Neural progenitor cell (in vitro differentiated cells): ENCODE measurements around the gene TSR1. TPM values are rescaled to one million over a fixed set of nuclear protein-coding genes. Genes with fewer than 3 reads are reported as not detected.

Experiments used
- DNase-seq: peaks from one replicate; pipeline ENCODE4 v3.0.0-alpha.2; 2016; ENCODE audit warnings: low spot score
- H2AFZ ChIP-seq: fragments of 200-600 bp; sonication (generic); replicated peaks from 2 replicates; pipeline ENCODE4 v1.6.1; 2016; ENCODE audit warnings: antibody characterized with exemption
- H3F3A ChIP-seq: fragments of 200-600 bp; sonication (generic); 2 replicates; pipeline ENCODE4 v1.6.1; 2016; ENCODE audit warnings: antibody characterized with exemption, low read depth
- H3K27ac ChIP-seq: fragments of 200-600 bp; sonication (generic); 2 replicates; pipeline ENCODE4 v1.5.1; 2016; ENCODE audit warnings: mild to moderate bottlenecking
- H3K27me3 ChIP-seq: fragments of 200-600 bp; sonication (generic); 2 replicates; pipeline ENCODE4 v1.6.1; 2016; ENCODE audit warnings: mild to moderate bottlenecking, moderate library complexity
- H3K36me3 ChIP-seq: fragments of 200-600 bp; sonication (generic); 2 replicates; pipeline ENCODE4 v1.5.1; 2016
- H3K4me1 ChIP-seq: fragments of 200-600 bp; sonication (generic); 2 replicates; pipeline ENCODE4 v1.6.1; 2016; ENCODE audit warnings: mixed run types
- H3K4me2 ChIP-seq: fragments of 200-600 bp; sonication (generic); 2 replicates; pipeline ENCODE4 v1.6.1; 2016
- H3K4me3 ChIP-seq: fragments of 200-600 bp; sonication (generic); 2 replicates; pipeline ENCODE4 v1.5.1; 2016
- H3K79me2 ChIP-seq: fragments of 200-600 bp; sonication (generic); 2 replicates; pipeline ENCODE4 v1.6.1; 2016; ENCODE audit warnings: low read depth
- H3K9ac ChIP-seq: fragments of 200-600 bp; sonication (generic); 2 replicates; pipeline ENCODE4 v1.6.1; 2016
- H3K9me3 ChIP-seq: fragments of 200-600 bp; sonication (generic); 2 replicates; pipeline ENCODE4 v1.5.1; 2016; ENCODE audit warnings: low read depth
- H4K20me1 ChIP-seq: fragments of 200-600 bp; sonication (generic); 2 replicates; pipeline ENCODE4 v1.6.1; 2016; ENCODE audit warnings: low read depth
- H3K27ac Mint-ChIP-seq: 3 replicates; pipeline ENCODE4 v1.8.0; 2021; ENCODE audit warnings: mixed read lengths
- H3K27me3 Mint-ChIP-seq: 2 replicates; pipeline ENCODE4 v1.8.0; 2022; ENCODE audit warnings: low read depth, mild to moderate bottlenecking, inconsistent platforms, moderate library complexity, mixed read lengths; ENCODE audit not compliant: insufficient read depth
- H3K36me3 Mint-ChIP-seq: 3 replicates; pipeline ENCODE4 v1.8.0; 2021; ENCODE audit warnings: mixed read lengths
- H3K4me1 Mint-ChIP-seq: 3 replicates; pipeline ENCODE4 v1.8.0; 2021; ENCODE audit warnings: mixed read lengths
- H3K4me3 Mint-ChIP-seq: 3 replicates; pipeline ENCODE4 v1.8.0; 2021; ENCODE audit warnings: mild to moderate bottlenecking, moderate library complexity, mixed read lengths
- H3K9me3 Mint-ChIP-seq: 3 replicates; pipeline ENCODE4 v1.8.0; 2020; ENCODE audit warnings: mixed read lengths
- EZH2 ChIP-seq: fragments of 200-600 bp; sonication (generic); IDR thresholded peaks from 2 replicates; pipeline ENCODE4 v1.6.1; 2017; ENCODE audit warnings: antibody characterized with exemption, mild to moderate bottlenecking, moderate library complexity
- EZH2phosphoT487 ChIP-seq: fragments of 200-600 bp; sonication (generic); IDR thresholded peaks from 2 replicates; pipeline ENCODE4 v1.6.1; 2017; ENCODE audit warnings: antibody characterized with exemption
- total RNA-seq: library from RNA; depleted of rRNA; stranded (reverse); fragments of >200 nt; gene quantifications from 2 replicates; pipeline ENCODE4 v1.2.3, GENCODE V29; 2015; ENCODE audit warnings: low replicate concordance
- TF ChIP-seq, protein P1 (sequence below): fragments of 200-600 bp; sonication (generic); IDR thresholded peaks from 2 replicates; pipeline ENCODE4 v1.5.1; 2017; ENCODE audit warnings: antibody characterized with exemption, mild to moderate bottlenecking

TSR1 gene
- total RNA-seq, 1 donor from 2014 or later, result 42.2 TPM

DNA sequence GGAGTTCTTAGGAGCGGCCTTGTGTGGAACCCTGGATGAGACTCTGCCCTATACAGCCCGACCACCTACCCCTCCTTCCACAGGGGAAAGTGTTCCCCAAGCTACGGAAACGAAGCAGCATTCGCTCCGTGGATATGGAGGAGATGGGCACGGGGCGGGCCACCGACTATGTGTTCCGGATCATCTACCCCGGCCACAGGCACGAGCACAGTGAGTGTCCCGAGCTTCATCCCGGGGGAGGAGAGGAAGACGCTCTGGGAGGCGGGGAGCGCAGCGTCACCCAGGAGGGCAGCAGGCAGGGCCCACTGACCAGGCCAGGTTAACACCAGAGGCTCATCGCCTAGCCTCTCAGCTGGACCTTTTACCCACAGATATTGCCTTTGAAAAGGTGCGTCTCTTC lies 28.9 kb upstream of the TSR1 start:
- no peaks in the 10 kb centered on the region for H4K20me1 ChIP-seq
- DNase-seq, result no peak
- no peak overlapping the region for H2AFZ ChIP-seq
- H3K4me3 Mint-ChIP-seq, result no peak overlapping the region
- TF ChIP-seq, protein P1, sequence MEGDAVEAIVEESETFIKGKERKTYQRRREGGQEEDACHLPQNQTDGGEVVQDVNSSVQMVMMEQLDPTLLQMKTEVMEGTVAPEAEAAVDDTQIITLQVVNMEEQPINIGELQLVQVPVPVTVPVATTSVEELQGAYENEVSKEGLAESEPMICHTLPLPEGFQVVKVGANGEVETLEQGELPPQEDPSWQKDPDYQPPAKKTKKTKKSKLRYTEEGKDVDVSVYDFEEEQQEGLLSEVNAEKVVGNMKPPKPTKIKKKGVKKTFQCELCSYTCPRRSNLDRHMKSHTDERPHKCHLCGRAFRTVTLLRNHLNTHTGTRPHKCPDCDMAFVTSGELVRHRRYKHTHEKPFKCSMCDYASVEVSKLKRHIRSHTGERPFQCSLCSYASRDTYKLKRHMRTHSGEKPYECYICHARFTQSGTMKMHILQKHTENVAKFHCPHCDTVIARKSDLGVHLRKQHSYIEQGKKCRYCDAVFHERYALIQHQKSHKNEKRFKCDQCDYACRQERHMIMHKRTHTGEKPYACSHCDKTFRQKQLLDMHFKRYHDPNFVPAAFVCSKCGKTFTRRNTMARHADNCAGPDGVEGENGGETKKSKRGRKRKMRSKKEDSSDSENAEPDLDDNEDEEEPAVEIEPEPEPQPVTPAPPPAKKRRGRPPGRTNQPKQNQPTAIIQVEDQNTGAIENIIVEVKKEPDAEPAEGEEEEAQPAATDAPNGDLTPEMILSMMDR, result no peak
- TF ChIP-seq EZH2phosphoT487 (no peak), EZH2 (no peak)
- H3K27ac Mint-ChIP-seq, result no peak overlapping the region
- H3K9ac ChIP-seq, result no peak overlapping the region
- no peaks in the 10 kb centered on the region for H3K9me3 Mint-ChIP-seq
- no peaks in the 10 kb centered on the region for H3K27me3 ChIP-seq
- H3K79me2 ChIP-seq, result no peaks in the 10 kb centered on the region
- H3K36me3 ChIP-seq, result no peaks in the 10 kb centered on the region
- H3F3A ChIP-seq, result peaks cover 4% of the 10 kb centered on the region
- no peak overlapping the region for H3K4me3 ChIP-seq
- H3K36me3 Mint-ChIP-seq, result peaks cover 4% of the 10 kb centered on the region
- H3K4me1 Mint-ChIP-seq, result peaks cover 23% of the 10 kb centered on the region
- H3K27ac ChIP-seq, result no peak overlapping the region
- peaks cover 3% of the 10 kb centered on the region for H3K27me3 Mint-ChIP-seq
- peaks cover 10% of the 10 kb centered on the region for H3K4me1 ChIP-seq
- no peaks in the 10 kb centered on the region for H3K9me3 ChIP-seq
- no peak overlapping the region for H3K4me2 ChIP-seq

DNA sequence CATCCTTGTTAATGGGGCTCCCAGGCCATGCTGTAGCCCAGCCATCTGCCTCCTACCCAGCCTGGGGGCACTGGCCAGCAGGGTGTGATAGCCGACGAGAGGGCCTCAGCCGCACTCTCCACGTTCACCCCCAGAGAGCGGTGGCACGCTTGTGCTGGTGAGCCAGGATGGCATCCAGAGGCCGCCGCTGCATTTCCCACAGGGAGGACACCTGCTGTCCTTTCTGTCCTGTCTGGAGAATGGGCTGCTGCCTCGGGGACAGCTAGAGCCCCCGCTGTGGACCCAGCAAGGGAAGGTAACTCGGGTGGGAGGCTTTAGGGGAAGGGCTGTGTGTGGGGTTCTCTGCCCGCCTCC lies 28.5 kb upstream of the TSR1 start:
- no peaks in the 10 kb centered on the region for H3K9me3 ChIP-seq
- peaks cover 6% of the 10 kb centered on the region for H3K4me1 ChIP-seq
- no peaks in the 10 kb centered on the region for H3K9me3 Mint-ChIP-seq
- H3K27me3 ChIP-seq, result no peaks in the 10 kb centered on the region
- H3K4me3 Mint-ChIP-seq, result no peak overlapping the region
- H3K4me3 ChIP-seq, result no peak overlapping the region
- H4K20me1 ChIP-seq, result no peaks in the 10 kb centered on the region
- H3K9ac ChIP-seq, result peak overlapping the region; percentile 27
- H3K36me3 ChIP-seq, result no peaks in the 10 kb centered on the region
- H3K27ac ChIP-seq, result no peak overlapping the region
- no peaks in the 10 kb centered on the region for H3K79me2 ChIP-seq
- H3K4me2 ChIP-seq, result no peak overlapping the region
- peaks cover 4% of the 10 kb centered on the region for H3F3A ChIP-seq
- H3K27ac Mint-ChIP-seq, result no peak overlapping the region
- H3K36me3 Mint-ChIP-seq, result peaks cover 4% of the 10 kb centered on the region
- peaks cover 19% of the 10 kb centered on the region for H3K4me1 Mint-ChIP-seq
- H3K27me3 Mint-ChIP-seq, result peaks cover 2% of the 10 kb centered on the region
- H2AFZ ChIP-seq, result no peak overlapping the region
- DNase-seq, result no peak
- TF ChIP-seq EZH2phosphoT487 (no peak), EZH2 (no peak)

DNA sequence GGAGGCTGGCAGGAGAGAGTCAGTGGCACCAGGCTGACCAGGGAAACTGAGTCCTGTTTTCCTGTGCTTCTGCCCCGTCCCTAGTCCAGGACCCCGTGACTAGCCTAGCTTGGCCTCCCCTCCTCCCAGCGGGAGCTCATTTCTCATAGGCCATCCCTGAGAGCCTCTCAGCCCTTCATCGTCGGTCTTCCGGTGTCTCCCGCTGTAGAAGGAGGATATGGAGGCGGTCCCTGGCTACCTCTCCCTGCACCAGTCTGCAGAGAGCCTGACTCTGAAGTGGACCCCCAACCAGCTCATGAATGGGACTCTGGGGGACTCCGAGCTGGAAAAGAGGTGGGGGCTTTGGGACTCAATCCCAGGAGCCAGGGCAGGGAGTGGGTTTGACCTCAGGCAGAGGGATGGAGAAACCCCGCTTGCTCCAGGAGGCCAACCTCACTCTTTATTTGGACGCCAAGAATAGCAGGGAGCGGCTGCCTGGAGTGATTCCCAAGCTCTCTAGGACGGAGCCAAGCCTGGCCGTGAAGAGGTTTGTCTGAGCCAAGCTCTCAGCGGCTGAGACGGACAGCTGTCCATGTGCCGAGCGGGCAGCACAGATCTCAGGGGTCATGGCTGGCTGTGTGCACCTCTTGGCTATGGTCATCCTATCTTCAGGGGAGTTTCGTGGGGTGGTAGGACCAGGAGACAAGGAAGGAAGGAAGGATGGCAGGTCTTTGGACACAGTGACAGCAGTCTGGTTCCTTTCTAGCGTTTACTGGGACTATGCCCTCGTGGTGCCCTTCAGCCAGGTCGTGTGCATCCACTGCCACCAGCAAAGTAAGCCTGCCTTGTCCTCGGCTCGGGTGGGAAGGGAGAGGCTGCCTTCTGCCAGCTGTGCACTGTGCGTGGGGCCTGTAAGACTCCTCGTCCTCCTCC lies 27.9 kb upstream of the TSR1 start:
- TF ChIP-seq EZH2phosphoT487 (no peak), EZH2 (no peak)
- TF ChIP-seq, protein P1, result no peak

GRCh38 chr17:2363318-2363717 lies 27.1 kb upstream of the TSR1 start:
- Histone ChIP-seq H3K9ac (no peak overlapping the region), H3K4me3 (no peak overlapping the region), H3F3A (peaks cover 4% of the 10 kb centered on the region), H3K79me2 (no peaks in the 10 kb centered on the region), H4K20me1 (no peaks in the 10 kb centered on the region), H3K4me2 (no peak overlapping the region), H3K27me3 (no peaks in the 10 kb centered on the region), H2AFZ (no peak overlapping the region), H3K4me1 (no peaks in the 10 kb centered on the region), H3K36me3 (no peaks in the 10 kb centered on the region), H3K27ac (no peak overlapping the region), H3K9me3 (no peaks in the 10 kb centered on the region)
- H3K4me1 Mint-ChIP-seq, result peaks cover 15% of the 10 kb centered on the region
- H3K27me3 Mint-ChIP-seq, result peaks cover 2% of the 10 kb centered on the region
- H3K4me3 Mint-ChIP-seq, result no peak overlapping the region
- no peaks in the 10 kb centered on the region for H3K9me3 Mint-ChIP-seq
- H3K36me3 Mint-ChIP-seq, result peaks cover 4% of the 10 kb centered on the region
- DNase-seq, result no peak
- TF ChIP-seq EZH2phosphoT487 (no peak), EZH2 (no peak)
- TF ChIP-seq, protein P1, result no peak
- H3K27ac Mint-ChIP-seq, result no peak overlapping the region

More for the DNA sequence above, 27.9 kb upstream of the TSR1 start:
- peaks cover 4% of the 10 kb centered on the region for H3K36me3 Mint-ChIP-seq
- Histone ChIP-seq H4K20me1 (no peaks in the 10 kb centered on the region), H2AFZ (no peak overlapping the region), H3K4me2 (no peak overlapping the region), H3K27me3 (no peaks in the 10 kb centered on the region), H3K79me2 (no peaks in the 10 kb centered on the region), H3K9me3 (no peaks in the 10 kb centered on the region), H3K4me1 (no peaks in the 10 kb centered on the region), H3F3A (peaks cover 4% of the 10 kb centered on the region), H3K36me3 (no peaks in the 10 kb centered on the region), H3K27ac (no peak overlapping the region), H3K4me3 (no peak overlapping the region), H3K9ac (peak overlapping the region; percentile 27)
- peak overlapping the region; percentile 29 for H3K27ac Mint-ChIP-seq
- peaks cover 2% of the 10 kb centered on the region for H3K27me3 Mint-ChIP-seq
- H3K4me1 Mint-ChIP-seq, result peaks cover 15% of the 10 kb centered on the region
- no peak overlapping the region for H3K4me3 Mint-ChIP-seq
- no peak for DNase-seq
- no peaks in the 10 kb centered on the region for H3K9me3 Mint-ChIP-seq
